K562 (cell line): ENCODE data around the gene PPIAL4G.
"Not testable (repeated sequence)": the region's sequence is repeated elsewhere in the genome, so short reads cannot be mapped to it uniquely, and the experiment has no call there.

Experiments used
- CEBPB ChIP-seq: fragments of 450-650 bp; IDR thresholded peaks from 2 replicates; pipeline ENCODE4 v1.6.1; 2016; ENCODE audit warnings: missing genetic modification characterization, missing compliant biosample characterization
- CREB1 ChIP-seq, 2 experiments: sonication (generic) in 1 of 2; formaldehyde crosslinking in 1 of 2; IDR thresholded peaks; 2 replicates each; pipeline versions ENCODE4 v1.6.1 to v1.8.0; 2012 to 2022; ENCODE audit warnings: inconsistent platforms in 1 of 2, mild to moderate bottlenecking in 1 of 2, missing genetic modification reagents in 1 of 2, moderate library complexity in 1 of 2
- CTCF ChIP-seq, 3 experiments: IDR thresholded peaks in 2 of 3; conservative IDR thresholded peaks in 1 of 3; 2 replicates each; pipeline ENCODE4 v1.5.1; 2011 to 2012; ENCODE audit warnings: low read length in 3 of 3, mild to moderate bottlenecking in 3 of 3, control low read depth in 2 of 3, improper control_type of control experiment in 1 of 3, inconsistent platforms in 1 of 3, low read depth in 1 of 3, mixed read lengths in 1 of 3, moderate library complexity in 1 of 3; ENCODE audit not compliant: insufficient read depth in 2 of 3
- EZH2 ChIP-seq: IDR thresholded peaks from 2 replicates; pipeline ENCODE4 v1.6.1; 2012; ENCODE audit warnings: low read depth, mild to moderate bottlenecking, inconsistent platforms, low read length, borderline replicate concordance
- MYC ChIP-seq, 2 experiments: fragments of 250-450 bp in 1 of 2; sonication (Bioruptor Pico) in 1 of 2; IDR thresholded peaks; 2 replicates each; pipeline versions ENCODE4 v1.5.1 to v1.6.1; 2012 to 2021; ENCODE audit warnings: low read depth in 2 of 2, borderline replicate concordance in 1 of 2, improper control_type of control experiment in 1 of 2, low read length in 1 of 2, mild to moderate bottlenecking in 1 of 2, moderate library complexity in 1 of 2
- PTBP1 ChIP-seq: fragments of 200-400 bp; formaldehyde crosslinking; IDR thresholded peaks from 2 replicates; pipeline ENCODE4 v1.6.1; 2017; ENCODE audit warnings: low read depth, low read length
- SRF ChIP-seq, 2 experiments: fragments of 250-450, 450-650 bp in 1 of 2; sonication (Bioruptor Pico) in 1 of 2; sonication (generic) in 1 of 2; formaldehyde crosslinking; IDR thresholded peaks; 2 replicates each; pipeline versions ENCODE4 v1.5.0 to v1.5.1; 2020 to 2022; ENCODE audit warnings: mild to moderate bottlenecking in 1 of 2, missing genetic modification reagents in 1 of 2
- SRSF1 ChIP-seq: fragments of 200-400 bp; formaldehyde crosslinking; IDR thresholded peaks from 2 replicates; pipeline ENCODE4 v1.6.1; 2017; ENCODE audit warnings: mild to moderate bottlenecking, low read depth, low read length, moderate library complexity
- TAF1 ChIP-seq: IDR thresholded peaks from 2 replicates; pipeline ENCODE4 v1.6.1; 2011; ENCODE audit warnings: mild to moderate bottlenecking, low read length, moderate library complexity; ENCODE audit not compliant: insufficient read depth, control insufficient read depth, severe bottlenecking; ENCODE audit errors: extremely low read depth
- YY1 ChIP-seq, 3 experiments: IDR thresholded peaks; 2 replicates each; pipeline ENCODE4 v1.6.1; 2011; ENCODE audit warnings: low read length in 2 of 3, mild to moderate bottlenecking in 2 of 3, moderate library complexity in 2 of 3, borderline replicate concordance in 1 of 3, control low read depth in 1 of 3, low read depth in 1 of 3; ENCODE audit not compliant: insufficient read depth in 3 of 3, insufficient replicate concordance in 2 of 3, control insufficient read depth in 1 of 3, insufficient read length in 1 of 3; ENCODE audit errors: extremely low read depth in 1 of 3
- ZC3H4 ChIP-seq: sonication (generic); formaldehyde crosslinking; IDR thresholded peaks from 2 replicates; pipeline ENCODE4 v1.9.0; 2021; ENCODE audit warnings: missing genetic modification reagents, borderline replicate concordance
- TF ChIP-seq, protein P1 (sequence below): sonication (generic); formaldehyde crosslinking; IDR thresholded peaks from 2 replicates; pipeline ENCODE4 v1.8.0; 2022; ENCODE audit warnings: mild to moderate bottlenecking, missing genetic modification reagents, borderline replicate concordance

GRCh38 chr1:148459694-148460093 is 23.4 kb downstream of the PPIAL4G start:
- TF ChIP-seq SRF (CRISPR knock-in tag; IDR thresholded peaks at IDR 0.05); CTCF (IDR thresholded peaks at IDR 0.05 in 2 of 3, conservative IDR thresholded peaks at IDR 0.05 in 1 of 3; ENCODE audit: insufficient read depth in 2 of 3, low read depth in 1 of 3, low read length in 3 of 3); MYC (IDR thresholded peaks at IDR 0.05; ENCODE audit: low read depth, low read length); MYC (CRISPR knock-in tag; IDR thresholded peaks at IDR 0.05; ENCODE audit: borderline replicate concordance, low read depth); SRSF1; TAF1; YY1 (IDR thresholded peaks at IDR 0.05; ENCODE audit: borderline replicate concordance in 1 of 3, control insufficient read depth in 1 of 3, extremely low read depth in 1 of 3, insufficient read depth in 3 of 3, insufficient read length in 1 of 3, insufficient replicate concordance in 2 of 3, low read depth in 1 of 3, low read length in 2 of 3); PTBP1; EZH2; ZC3H4 (CRISPR knock-in tag); CEBPB; CREB1 (IDR thresholded peaks at IDR 0.05); CREB1 (CRISPR knock-in tag; IDR thresholded peaks at IDR 0.05): not testable (repeated sequence)
- TF ChIP-seq, protein P1, sequence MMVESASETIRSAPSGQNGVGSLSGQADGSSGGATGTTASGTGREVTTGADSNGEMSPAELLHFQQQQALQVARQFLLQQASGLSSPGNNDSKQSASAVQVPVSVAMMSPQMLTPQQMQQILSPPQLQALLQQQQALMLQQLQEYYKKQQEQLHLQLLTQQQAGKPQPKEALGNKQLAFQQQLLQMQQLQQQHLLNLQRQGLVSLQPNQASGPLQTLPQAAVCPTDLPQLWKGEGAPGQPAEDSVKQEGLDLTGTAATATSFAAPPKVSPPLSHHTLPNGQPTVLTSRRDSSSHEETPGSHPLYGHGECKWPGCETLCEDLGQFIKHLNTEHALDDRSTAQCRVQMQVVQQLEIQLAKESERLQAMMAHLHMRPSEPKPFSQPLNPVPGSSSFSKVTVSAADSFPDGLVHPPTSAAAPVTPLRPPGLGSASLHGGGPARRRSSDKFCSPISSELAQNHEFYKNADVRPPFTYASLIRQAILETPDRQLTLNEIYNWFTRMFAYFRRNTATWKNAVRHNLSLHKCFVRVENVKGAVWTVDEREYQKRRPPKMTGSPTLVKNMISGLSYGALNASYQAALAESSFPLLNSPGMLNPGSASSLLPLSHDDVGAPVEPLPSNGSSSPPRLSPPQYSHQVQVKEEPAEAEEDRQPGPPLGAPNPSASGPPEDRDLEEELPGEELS (CRISPR knock-in tag), result not testable (repeated sequence)
